K562 (cell line): ENCODE data around the gene MYRIP. TPM values are rescaled to one million over a fixed set of nuclear protein-coding genes. Genes with fewer than 3 reads are reported as not detected.
"Not testable (repeated sequence)": the region's sequence is repeated elsewhere in the genome, so short reads cannot be mapped to it uniquely, and the experiment has no call there.

ENCODE experiments used
- ATAC-seq: fragments of 200-7000 bp; cut with Tn5 transposase; 3 replicates; pipeline ENCODE4 v1.9.1; 2020; ENCODE audit warnings: moderate library complexity
- BruUV-seq: library from RNA; stranded (reverse); fragments of 400-500 nt; replicated peaks from 2 replicates; lab custom pipeline; 2021; lab: Mats Ljungman, UMichigan
- CTCF ChIA-PET: fragments of 300-600 bp; formaldehyde crosslinking; extraction: SDS; loops from one replicate; lab custom pipeline; 2021; ENCODE audit warnings: low intra/inter-chr PET ratio; lab: Yijun Ruan, JAX
- POLR2A ChIA-PET: fragments of 300-600, 350-650 bp; sonication (Branson Sonifier 250); formaldehyde crosslinking; extraction: SDS; loops from one replicate; lab custom pipeline; 2021; ENCODE audit warnings: antibody characterized with exemption, inconsistent platforms; lab: Yijun Ruan, JAX
- DNase-seq, 4 experiments: peaks; one replicate each; pipeline versions ENCODE4 v3.0.0 to v3.0.0-alpha.2; 2011 to 2018; ENCODE audit warnings: low spot score in 3 of 4, mixed read lengths in 3 of 4; ENCODE audit errors: extremely low read depth in 1 of 4
- FAIRE-seq: peaks from 2 replicates; lab custom pipeline; 2011; peaks lifted over from hg19 to GRCh38; lab: Jason Lieb, UNC
- H2AFZ ChIP-seq: 2 replicates; pipeline ENCODE4 v1.6.0; 2011; ENCODE audit warnings: low read depth, low read length, control low read depth, inconsistent platforms
- H3K27ac ChIP-seq: fragments of 200-600 bp; 3 replicates; pipeline ENCODE4 v1.8.0; 2011; ENCODE audit warnings: low read depth, mild to moderate bottlenecking, control low read depth, inconsistent platforms, low read length, moderate library complexity, mixed read lengths; ENCODE audit errors: extremely low read depth
- H3K27me3 ChIP-seq, 2 experiments: fragments of 300-600 bp in 1 of 2; 2 replicates in 1 of 2; 3 replicates in 1 of 2; pipeline versions ENCODE4 v1.6.0 to v1.8.0; 2011; ENCODE audit warnings: inconsistent platforms in 2 of 2, low read length in 2 of 2, mild to moderate bottlenecking in 1 of 2, mixed read lengths in 1 of 2, moderate library complexity in 1 of 2; ENCODE audit not compliant: control insufficient read depth in 2 of 2, insufficient read depth in 2 of 2
- H3K36me3 ChIP-seq: fragments of 300-600 bp; 3 replicates; pipeline ENCODE4 v1.8.0; 2011; ENCODE audit warnings: mild to moderate bottlenecking, low read length, inconsistent platforms; ENCODE audit not compliant: control insufficient read depth, insufficient read depth
- H3K4me1 ChIP-seq, 2 experiments: fragments of 200-600 bp in 1 of 2; replicated peaks in 1 of 2; 2 replicates in 1 of 2; 3 replicates in 1 of 2; pipeline versions ENCODE4 v1.5.1 to v1.8.0; 2011; ENCODE audit warnings: inconsistent platforms in 2 of 2, low read length in 2 of 2, mild to moderate bottlenecking in 1 of 2, mixed read lengths in 1 of 2, moderate library complexity in 1 of 2; ENCODE audit not compliant: control insufficient read depth in 2 of 2, insufficient read depth in 2 of 2
- H3K4me2 ChIP-seq: 2 replicates; pipeline ENCODE4 v1.6.1; 2011; ENCODE audit warnings: low read length, control low read depth, inconsistent platforms, mixed read lengths; ENCODE audit not compliant: insufficient read depth
- H3K4me3 ChIP-seq: fragments of 200-600 bp; sonication (generic), shearing (Covaris generic); 2 replicates; pipeline ENCODE4 v1.5.1; 2016; ENCODE audit warnings: control low read depth, inconsistent platforms
- H3K79me2 ChIP-seq: fragments of 200-600 bp; 3 replicates; pipeline ENCODE4 v1.8.0; 2011; ENCODE audit warnings: low read length, inconsistent platforms; ENCODE audit not compliant: control insufficient read depth, insufficient read depth
- H3K9ac ChIP-seq, 2 experiments: 2 replicates each; pipeline versions ENCODE4 v1.6.0 to v1.6.1; 2011; ENCODE audit warnings: low read depth in 2 of 2, low read length in 2 of 2, control low read depth in 1 of 2, inconsistent platforms in 1 of 2, mild to moderate bottlenecking in 1 of 2, mixed read lengths in 1 of 2; ENCODE audit not compliant: insufficient read depth in 1 of 2
- H3K9me1 ChIP-seq: one replicate; pipeline ENCODE4 v1.6.0; 2011; ENCODE audit warnings: inconsistent platforms, mild to moderate bottlenecking, low read length, moderate library complexity; ENCODE audit not compliant: control insufficient read depth, insufficient read depth
- H3K9me3 ChIP-seq: replicated peaks from 2 replicates; pipeline ENCODE4 v1.5.1; 2011; ENCODE audit warnings: low read depth, low read length, inconsistent platforms; ENCODE audit not compliant: control insufficient read depth, insufficient read depth
- H4K20me1 ChIP-seq: replicated peaks from 2 replicates; pipeline ENCODE4 v1.6.1; 2011; ENCODE audit warnings: low read length, inconsistent platforms, mixed read lengths; ENCODE audit not compliant: control insufficient read depth, insufficient read depth
- ATF4 ChIP-seq: fragments of 450-650 bp; formaldehyde crosslinking; IDR thresholded peaks from 2 replicates; pipeline ENCODE4 v1.4.0; 2022; ENCODE audit warnings: mild to moderate bottlenecking, moderate library complexity
- EP300 ChIP-seq: IDR thresholded peaks from 2 replicates; pipeline ENCODE4 v1.6.1; 2012; ENCODE audit warnings: low read length, improper control_type of control experiment
- ERF ChIP-seq: fragments of 450-650 bp; formaldehyde crosslinking; IDR thresholded peaks from 2 replicates; pipeline ENCODE4 v1.4.0; 2020; ENCODE audit warnings: mild to moderate bottlenecking, mixed read lengths
- FOS ChIP-seq: IDR thresholded peaks from 3 replicates; pipeline ENCODE4 v1.6.1; 2011; ENCODE audit not compliant: insufficient read length; ENCODE audit errors: extremely low read depth
- HIVEP1 ChIP-seq: fragments of 250-450 bp; sonication (Bioruptor Pico); IDR thresholded peaks from 2 replicates; pipeline ENCODE4 v1.4.0; 2020; ENCODE audit warnings: mild to moderate bottlenecking
- ILK ChIP-seq: fragments of 450-650 bp; IDR thresholded peaks from 2 replicates; pipeline ENCODE4 v1.6.1; 2016; ENCODE audit warnings: missing genetic modification characterization, low read depth, mild to moderate bottlenecking, missing compliant biosample characterization, moderate library complexity, borderline replicate concordance
- KAT7 ChIP-seq: sonication (generic); formaldehyde crosslinking; IDR thresholded peaks from 2 replicates; pipeline ENCODE4 v1.8.0; 2022; ENCODE audit warnings: missing genetic modification reagents, mild to moderate bottlenecking, borderline replicate concordance
- NFE2 ChIP-seq: IDR thresholded peaks from 2 replicates; pipeline ENCODE4 v1.6.1; 2014; ENCODE audit warnings: antibody characterized with exemption, low read depth
- NFXL1 ChIP-seq: fragments of 450-650 bp; formaldehyde crosslinking; IDR thresholded peaks from 2 replicates; pipeline ENCODE4 v1.4.0; 2021; ENCODE audit warnings: mild to moderate bottlenecking
- NUFIP1 ChIP-seq: fragments of 450-650 bp; IDR thresholded peaks from 2 replicates; pipeline ENCODE4 v1.6.1; 2018; ENCODE audit not compliant: partially characterized antibody
- RBM15 ChIP-seq: fragments of 200-400 bp; formaldehyde crosslinking; IDR thresholded peaks from 2 replicates; pipeline ENCODE4 v1.6.1; 2018; ENCODE audit warnings: mild to moderate bottlenecking, low read length, moderate library complexity; ENCODE audit not compliant: insufficient read depth
- SRSF1 ChIP-seq: fragments of 200-400 bp; formaldehyde crosslinking; IDR thresholded peaks from 2 replicates; pipeline ENCODE4 v1.6.1; 2017; ENCODE audit warnings: mild to moderate bottlenecking, low read depth, low read length, moderate library complexity
- TEAD4 ChIP-seq, 2 experiments: sonication (generic) in 1 of 2; formaldehyde crosslinking in 1 of 2; IDR thresholded peaks; 2 replicates each; pipeline versions ENCODE4 v1.6.1 to v1.8.0; 2012 to 2022; ENCODE audit warnings: borderline replicate concordance in 1 of 2, inconsistent platforms in 1 of 2, low read length in 1 of 2, mild to moderate bottlenecking in 1 of 2, missing genetic modification reagents in 1 of 2
- WGBS: fragments of 100-300 bp; shearing (Covaris generic); methylation state at CpG from one replicate; pipeline ENCODE4 v1.1.6; 2016; ENCODE audit warnings: low coverage, mixed read lengths; ENCODE audit not compliant: insufficient coverage; ENCODE audit errors: missing lambda C conversion rate; 5-methylcytosine and 5-hydroxymethylcytosine counted together
- in situ Hi-C: fragments of 300-500 bp; cut with MboI; formaldehyde crosslinking; loops from 4 replicates; pipeline ENCODE4 v1.15.0; 2018; ENCODE audit warnings: inconsistent platforms, mixed read lengths
- intact Hi-C: fragments of 100-400 bp; cut with micrococcal nuclease; formaldehyde crosslinking; loops from 2 replicates; pipeline ENCODE4 v1.14.2; 2022
- polyA plus RNA-seq, 8 experiments: library from polyadenylated mRNA; depleted of rRNA in 4 of 8; stranded (reverse) in 5 of 8; unstranded in 3 of 8; fragments of >200 nt; fragmentation: Nextera tagmentation in 2 of 8; fragmentation: Illumina TruSeq in 1 of 8; extraction: Ambion mirVana in 2 of 8; extraction: Trizol in 1 of 8; gene quantifications; 2 replicates each; pipeline versions ENCODE4 v1.2.1 to v1.2.3, GENCODE V29; 2011 to 2014; ENCODE audit warnings: inconsistent platforms in 1 of 8, missing spikeins in 1 of 8
- total RNA-seq, 7 experiments: library from RNA; depleted of rRNA in 6 of 7; stranded (reverse); fragments of >200 nt in 6 of 7; fragmentation: Illumina TruSeq in 2 of 7; extraction: Trizol in 2 of 7; gene quantifications; 2 replicates each; pipeline versions ENCODE4 v1.2.1 to v1.2.3, GENCODE V29; 2011 to 2021; ENCODE audit warnings: low replicate concordance in 1 of 7

The MYRIP gene
- total and polyA plus RNA-seq, 9 of the 15 experiments (the other 6 are each of a cell fraction or from before 2014, with no cell fraction given): 0.03 to 0.12 TPM; not detected in 7

DNA sequence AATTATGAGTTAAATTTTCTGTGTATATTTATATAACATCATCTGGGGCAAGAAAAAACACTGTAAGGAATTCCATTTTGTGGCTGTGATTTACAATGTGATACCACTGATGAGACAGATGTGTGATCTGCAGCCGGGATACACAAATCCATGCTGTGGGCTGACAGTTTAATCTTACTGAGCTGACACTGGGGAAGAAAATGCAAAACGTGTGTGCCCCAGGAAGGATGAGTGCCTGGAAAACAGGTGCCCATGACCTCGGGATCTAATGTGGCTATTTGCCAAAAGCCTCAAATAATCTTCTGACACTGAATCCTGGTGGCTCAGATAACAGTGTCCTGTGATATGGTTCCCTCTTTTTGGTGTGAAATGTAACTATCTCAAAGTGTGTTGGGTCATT lies 10.5 kb downstream of the MYRIP start (continued):
- TF ChIP-seq SRSF1 (no peak), NUFIP1 (no peak), EP300 (no peak), ATF4 (no peak), NFE2 (no peak), NFXL1 (no peak), ILK (tag) (no peak), KAT7 (no peak), FOS (no peak), TEAD4 (IDR thresholded peaks at IDR 0.05; ENCODE audit: low read length) (no peak), TEAD4 (CRISPR knock-in tag; IDR thresholded peaks at IDR 0.05; ENCODE audit: borderline replicate concordance) (no peak), HIVEP1 (CRISPR knock-in tag) (no peak), RBM15 (no peak), ERF (no peak)

- H3K4me3 ChIP-seq, H3K36me3 ChIP-seq, POLR2A ChIA-PET, H2AFZ ChIP-seq, FAIRE-seq, H3K9ac ChIP-seq, H3K9me1 ChIP-seq, in situ Hi-C loops, H3K9me3 ChIP-seq, CTCF ChIA-PET, H4K20me1 ChIP-seq, H3K4me1 ChIP-seq, H3K27me3 ChIP-seq, H3K27ac ChIP-seq, BruUV-seq, DNase-seq, ATAC-seq, H3K4me2 ChIP-seq, intact Hi-C loops, H3K79me2 ChIP-seq: not testable (repeated sequence)
- 2% methylated on average over 4 of the region's 4 CpGs for WGBS
Measured at GRCh38 chr3:39833764-39834163, 24.4 kb downstream of the MYRIP start.
